K562 (cell line): Measurements from ENCODE around the gene PAN2.

Experiments
- ATF1 ChIP-seq, 2 experiments: fragments of 450-650 bp in 1 of 2; IDR thresholded peaks; 2 replicates each; pipeline ENCODE4 v1.6.1; 2016; ENCODE audit warnings: missing compliant biosample characterization in 1 of 2, missing genetic modification characterization in 1 of 2
- CCAR2 ChIP-seq: fragments of 200-400 bp; formaldehyde crosslinking; IDR thresholded peaks from 2 replicates; pipeline ENCODE4 v1.6.1; 2017; ENCODE audit warnings: mild to moderate bottlenecking, low read depth, low read length
- CTCF ChIP-seq, 3 experiments: IDR thresholded peaks in 2 of 3; conservative IDR thresholded peaks in 1 of 3; 2 replicates each; pipeline ENCODE4 v1.5.1; 2011 to 2012; ENCODE audit warnings: low read length in 3 of 3, mild to moderate bottlenecking in 3 of 3, control low read depth in 2 of 3, improper control_type of control experiment in 1 of 3, inconsistent platforms in 1 of 3, low read depth in 1 of 3, mixed read lengths in 1 of 3, moderate library complexity in 1 of 3; ENCODE audit not compliant: insufficient read depth in 2 of 3
- FOXJ3 ChIP-seq: sonication (generic); formaldehyde crosslinking; IDR thresholded peaks from 2 replicates; pipeline ENCODE4 v1.4.0; 2020; ENCODE audit warnings: mild to moderate bottlenecking, missing genetic modification reagents
- NCOR1 ChIP-seq: fragments of 450-650 bp; IDR thresholded peaks from 2 replicates; pipeline ENCODE4 v1.6.1; 2016; ENCODE audit warnings: mild to moderate bottlenecking, moderate library complexity
- NKRF ChIP-seq: fragments of 450-650 bp; IDR thresholded peaks from 2 replicates; pipeline ENCODE4 v1.6.1; 2016; ENCODE audit warnings: borderline replicate concordance
- PRPF4 ChIP-seq: fragments of 200-400 bp; formaldehyde crosslinking; IDR thresholded peaks from one replicate; pipeline ENCODE4 v1.6.1; 2017; ENCODE audit warnings: low read length, low read depth, mild to moderate bottlenecking; ENCODE audit not compliant: insufficient read depth, poor library complexity, severe bottlenecking
- TCF3 ChIP-seq: sonication (generic); formaldehyde crosslinking; IDR thresholded peaks from 2 replicates; pipeline ENCODE4 v1.4.0; 2020; ENCODE audit warnings: mild to moderate bottlenecking, missing genetic modification reagents
- TEAD4 ChIP-seq, 2 experiments: sonication (generic) in 1 of 2; formaldehyde crosslinking in 1 of 2; IDR thresholded peaks; 2 replicates each; pipeline versions ENCODE4 v1.6.1 to v1.8.0; 2012 to 2022; ENCODE audit warnings: borderline replicate concordance in 1 of 2, inconsistent platforms in 1 of 2, low read length in 1 of 2, mild to moderate bottlenecking in 1 of 2, missing genetic modification reagents in 1 of 2

- TF ChIP-seq TEAD4 (IDR thresholded peaks at IDR 0.05; ENCODE audit: low read length) = no peak
- no peak for TF ChIP-seq TEAD4 (CRISPR knock-in tag; IDR thresholded peaks at IDR 0.05; ENCODE audit: borderline replicate concordance)
- TF ChIP-seq CTCF (IDR thresholded peaks at IDR 0.05 in 2 of 3, conservative IDR thresholded peaks at IDR 0.05 in 1 of 3; ENCODE audit: insufficient read depth in 2 of 3, low read depth in 1 of 3, low read length in 3 of 3) = no peak
- TF ChIP-seq PRPF4 = no peak
- no peak for TF ChIP-seq NKRF
- TF ChIP-seq NCOR1 = no peak
- no peak for TF ChIP-seq TCF3 (CRISPR knock-in tag)
- no peak for TF ChIP-seq FOXJ3
- TF ChIP-seq ATF1 (CRISPR knock-in tag; IDR thresholded peaks at IDR 0.05) = no peak
- no peak for TF ChIP-seq ATF1 (tag; IDR thresholded peaks at IDR 0.05)
- no peak for TF ChIP-seq CCAR2
Observed at GRCh38 chr12:56307221-56307965, 26.4 kb downstream of the PAN2 start.
